Lower leg skin (tissue), 3 donors: ENCODE data around the gene ADARB2.

Source experiments
- CTCF ChIP-seq, 3 donors: fragments of 450-650 bp; IDR thresholded peaks; one replicate each; pipeline ENCODE4 v1.5.1; 2016; ENCODE audit warnings: antibody characterized with exemption in 3 of 3, mild to moderate bottlenecking in 3 of 3, moderate library complexity in 2 of 3
- POLR2A ChIP-seq, 2 donors: fragments of 450-650 bp; IDR thresholded peaks; one replicate each; pipeline ENCODE4 v1.6.1; 2016 to 2017; ENCODE audit warnings: antibody characterized with exemption in 2 of 2, mild to moderate bottlenecking in 1 of 2, moderate library complexity in 1 of 2

- TF ChIP-seq CTCF (IDR thresholded peaks at IDR 0.05): no peak
- TF ChIP-seq POLR2A (IDR thresholded peaks at IDR 0.05): no peak
These were observed 394.1 kb downstream of the ADARB2 start for GRCh38 chr10:1343176-1343575.
